HepG2 (cell line): ENCODE results near the gene THRB. TPM values are rescaled to one million over a fixed set of nuclear protein-coding genes. Genes with fewer than 3 reads are reported as not detected.
A peak's percentile ranks its signal among the peaks of the same experiment; 100 is the strongest.

Experiments
- ATRX ChIP-seq: sonication (generic); formaldehyde crosslinking; IDR thresholded peaks from 2 replicates; pipeline ENCODE4 v1.4.0; 2020; ENCODE audit warnings: missing genetic modification reagents, borderline replicate concordance
- GFI1 ChIP-seq: sonication (generic); formaldehyde crosslinking; IDR thresholded peaks from 2 replicates; pipeline ENCODE4 v1.5.0; 2020; ENCODE audit warnings: missing genetic modification reagents, mild to moderate bottlenecking, borderline replicate concordance
- KDM2A ChIP-seq: sonication (generic); formaldehyde crosslinking; IDR thresholded peaks from 2 replicates; pipeline ENCODE4 v1.4.0; 2020; ENCODE audit warnings: low read depth, missing genetic modification reagents, borderline replicate concordance
- PAXIP1 ChIP-seq: sonication (generic); formaldehyde crosslinking; conservative IDR thresholded peaks from 2 replicates; pipeline ENCODE4 v1.4.0; 2020; ENCODE audit warnings: mild to moderate bottlenecking, missing genetic modification reagents, moderate library complexity
- UBTF ChIP-seq: sonication (generic); formaldehyde crosslinking; IDR thresholded peaks from 2 replicates; pipeline ENCODE4 v1.4.0; 2020; ENCODE audit warnings: mild to moderate bottlenecking, missing genetic modification reagents
- ZBED4 ChIP-seq: sonication (generic); formaldehyde crosslinking; IDR thresholded peaks from 2 replicates; pipeline ENCODE4 v1.4.0; 2020; ENCODE audit warnings: missing genetic modification reagents, borderline replicate concordance
- ZBTB26 ChIP-seq: IDR thresholded peaks from 2 replicates; pipeline ENCODE4 v1.6.1; 2016; ENCODE audit warnings: missing compliant biosample characterization, missing genetic modification reagents, borderline replicate concordance
- ZHX1 ChIP-seq: sonication (generic); formaldehyde crosslinking; IDR thresholded peaks from 2 replicates; pipeline ENCODE4 v1.8.1; 2022; ENCODE audit warnings: low read depth, mild to moderate bottlenecking, missing genetic modification reagents
- ZNF136 ChIP-seq: sonication (generic); formaldehyde crosslinking; IDR thresholded peaks from 2 replicates; pipeline ENCODE4 v1.8.1; 2022; ENCODE audit warnings: low read depth, mild to moderate bottlenecking, moderate library complexity, missing genetic modification reagents
- ZNF510 ChIP-seq: sonication (generic); formaldehyde crosslinking; IDR thresholded peaks from 2 replicates; pipeline ENCODE4 v1.4.0; 2020; ENCODE audit warnings: low read depth, mild to moderate bottlenecking, missing genetic modification reagents
- ZNF567 ChIP-seq: sonication (generic); formaldehyde crosslinking; IDR thresholded peaks from 2 replicates; pipeline ENCODE4 v1.8.1; 2023; ENCODE audit warnings: mild to moderate bottlenecking, missing genetic modification reagents, borderline replicate concordance
- ZNF740 ChIP-seq: sonication (generic); formaldehyde crosslinking; IDR thresholded peaks from 2 replicates; pipeline ENCODE4 v1.4.0; 2020; ENCODE audit warnings: missing genetic modification reagents
- polyA plus RNA-seq, 8 experiments: library from polyadenylated mRNA; depleted of rRNA in 3 of 8; stranded (reverse) in 7 of 8; unstranded in 1 of 8; fragments of >200 nt; fragmentation: Illumina TruSeq in 4 of 8; extraction: Trizol in 4 of 8; gene quantifications; 2 replicates each; pipeline versions ENCODE4 v1.2.1 to v1.2.3, GENCODE V29; 2011 to 2016; ENCODE audit warnings: low read depth in 4 of 8, missing spikeins in 1 of 8, mixed read lengths in 1 of 8; ENCODE audit not compliant: insufficient read depth in 1 of 8
- total RNA-seq, 5 experiments: library from RNA; depleted of rRNA; stranded (reverse); fragments of >200 nt; fragmentation: Illumina TruSeq; extraction: Trizol; gene quantifications; 2 replicates each; pipeline ENCODE4 v1.2.3, GENCODE V29; 2016; ENCODE audit warnings: low read depth in 1 of 5

THRB gene
- total and polyA plus RNA-seq, 2 of the 13 experiments (the other 11 are each of a cell fraction or from before 2014, with no cell fraction given) = 4.7 to 22.7 TPM

- TF ChIP-seq ZHX1 (CRISPR knock-in tag) (no peak), PAXIP1 (peak; percentile 26; the same call in 1 of the 2 replicates), ZNF510 (CRISPR knock-in tag) (0 out of 2 replicates have a peak, but pooled peaks have one; percentile 54), GFI1 (CRISPR knock-in tag) (peak; percentile 4; the same call in 1 of the 2 replicates), ZNF136 (CRISPR knock-in tag) (no peak), ZBED4 (CRISPR knock-in tag) (peak; percentile 22; the same call in 1 of the 2 replicates), UBTF (peak; percentile 86; the same call in 1 of the 2 replicates), ZNF567 (CRISPR knock-in tag) (no peak), ZBTB26 (CRISPR knock-in tag) (peak; percentile 34; the same call in 1 of the 2 replicates), KDM2A (0 out of 2 replicates have a peak, but pooled peaks have one; percentile 18), ZNF740 (CRISPR knock-in tag) (0 out of 2 replicates have a peak, but pooled peaks have one; percentile 15), ATRX (CRISPR knock-in tag) (no peak)
These were observed 26.9 kb upstream of the THRB start (continued) for GRCh38 chr3:24521420-24522145.
